Stomach (tissue), 4 donors: ENCODE results near the gene ADGRE3.

Experiments used
- EP300 ChIP-seq: sonication (generic); formaldehyde crosslinking; IDR thresholded peaks from one replicate; pipeline ENCODE4 v1.6.1; 2017; ENCODE audit warnings: antibody characterized with exemption
- POLR2A ChIP-seq, 4 donors: fragments of 450-650 bp; IDR thresholded peaks; one replicate each; pipeline ENCODE4 v1.6.1; 2016; ENCODE audit warnings: antibody characterized with exemption in 4 of 4, control low read depth in 2 of 4, mild to moderate bottlenecking in 1 of 4, moderate library complexity in 1 of 4
- TF ChIP-seq, protein P1 (sequence below), 7 experiments: fragments of 450-650 bp in 4 of 7; fragments of 200-600 bp in 3 of 7; sonication (generic) in 3 of 7; IDR thresholded peaks; one replicate each; pipeline ENCODE4 v1.5.1; 2016 to 2019; ENCODE audit warnings: antibody characterized with exemption in 7 of 7, control low read depth in 2 of 7, mild to moderate bottlenecking in 1 of 7

GRCh38 chr19:14615623-14616022 lies 59.0 kb downstream of the ADGRE3 start:
- no peak for TF ChIP-seq POLR2A (IDR thresholded peaks at IDR 0.05)
- TF ChIP-seq, protein P1, sequence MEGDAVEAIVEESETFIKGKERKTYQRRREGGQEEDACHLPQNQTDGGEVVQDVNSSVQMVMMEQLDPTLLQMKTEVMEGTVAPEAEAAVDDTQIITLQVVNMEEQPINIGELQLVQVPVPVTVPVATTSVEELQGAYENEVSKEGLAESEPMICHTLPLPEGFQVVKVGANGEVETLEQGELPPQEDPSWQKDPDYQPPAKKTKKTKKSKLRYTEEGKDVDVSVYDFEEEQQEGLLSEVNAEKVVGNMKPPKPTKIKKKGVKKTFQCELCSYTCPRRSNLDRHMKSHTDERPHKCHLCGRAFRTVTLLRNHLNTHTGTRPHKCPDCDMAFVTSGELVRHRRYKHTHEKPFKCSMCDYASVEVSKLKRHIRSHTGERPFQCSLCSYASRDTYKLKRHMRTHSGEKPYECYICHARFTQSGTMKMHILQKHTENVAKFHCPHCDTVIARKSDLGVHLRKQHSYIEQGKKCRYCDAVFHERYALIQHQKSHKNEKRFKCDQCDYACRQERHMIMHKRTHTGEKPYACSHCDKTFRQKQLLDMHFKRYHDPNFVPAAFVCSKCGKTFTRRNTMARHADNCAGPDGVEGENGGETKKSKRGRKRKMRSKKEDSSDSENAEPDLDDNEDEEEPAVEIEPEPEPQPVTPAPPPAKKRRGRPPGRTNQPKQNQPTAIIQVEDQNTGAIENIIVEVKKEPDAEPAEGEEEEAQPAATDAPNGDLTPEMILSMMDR (IDR thresholded peaks at IDR 0.05): no peak
- TF ChIP-seq EP300: no peak
